Muscle of leg (tissue), 16 donors: ENCODE data around the gene ZNF397. TPM values are rescaled to one million over a fixed set of nuclear protein-coding genes. Genes with fewer than 3 reads are reported as not detected.
A peak's percentile ranks its signal among the peaks of the same experiment; 100 is the strongest.

Experiments
- DNase-seq: peaks from one replicate; pipeline ENCODE4 v3.0.0; 2013
- H3K27ac ChIP-seq: one replicate; pipeline ENCODE4 v1.5.1; 2013; ENCODE audit warnings: mild to moderate bottlenecking, low read length, control low read depth
- H3K27me3 ChIP-seq: one replicate; pipeline ENCODE4 v1.6.1; 2013; ENCODE audit warnings: low read length; ENCODE audit not compliant: control insufficient read depth, insufficient read depth
- H3K36me3 ChIP-seq: one replicate; pipeline ENCODE4 v1.6.1; 2013; ENCODE audit warnings: low read length; ENCODE audit not compliant: control insufficient read depth, insufficient read depth
- H3K4me1 ChIP-seq: one replicate; pipeline ENCODE4 v1.6.1; 2013; ENCODE audit warnings: low read length; ENCODE audit not compliant: control insufficient read depth, insufficient read depth
- H3K4me3 ChIP-seq: one replicate; pipeline ENCODE4 v1.5.1; 2013; ENCODE audit warnings: low read length, control low read depth
- H3K9me3 ChIP-seq: replicated peaks from 2 replicates; pipeline ENCODE4 v1.6.1; 2013; ENCODE audit warnings: low read depth, low read length; ENCODE audit not compliant: control insufficient read depth
- WGBS: methylation state at CpG from one replicate; pipeline ENCODE4 v1.1.5; 2013; ENCODE audit warnings: missing lambda C conversion rate; ENCODE audit not compliant: insufficient coverage; 5-methylcytosine and 5-hydroxymethylcytosine counted together
- long read RNA-seq, 11 donors: transcript quantifications; one replicate each; lab custom pipeline, GENCODE V29; 2026
- polyA plus RNA-seq, 8 donors: library from polyadenylated mRNA; unstranded; fragments of 120-200 nt; gene quantifications; one replicate each; pipeline versions ENCODE4 v1.2.1 to v1.2.3, GENCODE V29; 2013; ENCODE audit warnings: inconsistent platforms in 1 of 8, low replicate concordance in 1 of 8; ENCODE audit not compliant: insufficient read length in 8 of 8, insufficient read depth in 1 of 8
- total RNA-seq: library from RNA; stranded (reverse); fragments of 120-200 nt; gene quantifications from one replicate; pipeline ENCODE4 v1.2.4, GENCODE V29; 2013

ZNF397 gene
- 23.2 TPM for total RNA-seq
- 10 to 100 TPM; 21.9 to 39.3 (median 25.9) TPM for polyA plus RNA-seq
- long read RNA-seq, donor 1, full-length matches to known transcripts = 3 of 3 reads
- long read RNA-seq, donor 1, partial matches to known transcripts = 0 of 3 reads
- long read RNA-seq, donor 1, other reads (novel, unspliced or antisense) = 0 of 3 reads
- long read RNA-seq, donor 2 = 0 reads
- long read RNA-seq, donor 3, full-length matches to known transcripts = 4 of 4 reads
- long read RNA-seq, donor 3, partial matches to known transcripts = 0 of 4 reads
- long read RNA-seq, donor 3, other reads (novel, unspliced or antisense) = 0 of 4 reads
- long read RNA-seq, donor 4, full-length matches to known transcripts = 2 of 2 reads
- long read RNA-seq, donor 4, partial matches to known transcripts = 0 of 2 reads
- long read RNA-seq, donor 4, other reads (novel, unspliced or antisense) = 0 of 2 reads
- long read RNA-seq, donor 5, full-length matches to known transcripts = 5 of 15 reads
- long read RNA-seq, donor 5, partial matches to known transcripts = 10 of 15 reads
- long read RNA-seq, donor 5, other reads (novel, unspliced or antisense) = 0 of 15 reads
- long read RNA-seq, donor 6, full-length matches to known transcripts = 8 of 30 reads
- long read RNA-seq, donor 6, partial matches to known transcripts = 22 of 30 reads
- long read RNA-seq, donor 6, other reads (novel, unspliced or antisense) = 0 of 30 reads
- long read RNA-seq, donor 7, partial matches to known transcripts = 0 of 5 reads
- long read RNA-seq, donor 7, other reads (novel, unspliced or antisense) = 0 of 5 reads
- long read RNA-seq, donor 8, full-length matches to known transcripts = 3 of 3 reads
- long read RNA-seq, donor 8, partial matches to known transcripts = 0 of 3 reads
- long read RNA-seq, donor 8, other reads (novel, unspliced or antisense) = 0 of 3 reads
- long read RNA-seq, donor 9 = 0 reads
- long read RNA-seq, donor 10, partial matches to known transcripts = 0 of 3 reads
- long read RNA-seq, donor 10, other reads (novel, unspliced or antisense) = 0 of 3 reads
- long read RNA-seq, donor 11, full-length matches to known transcripts = 3 of 3 reads
- long read RNA-seq, donor 11, partial matches to known transcripts = 0 of 3 reads
- long read RNA-seq, donor 11, other reads (novel, unspliced or antisense) = 0 of 3 reads

- H3K4me3 ChIP-seq = peak within 1 kb of the TSS; percentile 92
- peaks cover 26% of the 10 kb centered on the region for H3K36me3 ChIP-seq
- peak within 1 kb of the TSS; percentile 98 for H3K27ac ChIP-seq
- peaks cover 5% of the 10 kb centered on the region for H3K4me1 ChIP-seq
- no peaks in the 10 kb centered on the region for H3K27me3 ChIP-seq
- WGBS = 1% methylated on average over 56 of the region's 60 CpGs
- peak; percentile 99 for DNase-seq
- H3K9me3 ChIP-seq = no peaks in the 10 kb centered on the region
Observed at GRCh38 chr18:35240664-35241447, at the start of gene ZNF397. TSS of gene ZNF397 (plus strand) at chr18:35241034. CDS start at chr18:35242471, 1,437 bp downstream.

GRCh38 chr18:35191698-35192025 lies 49.2 kb upstream of the ZNF397 start:
- Histone ChIP-seq H3K27me3 (no peaks in the 10 kb centered on the region), H3K4me3 (no peak overlapping the region), H3K27ac (no peak overlapping the region), H3K4me1 (peaks cover 2% of the 10 kb centered on the region), H3K36me3 (no peaks in the 10 kb centered on the region), H3K9me3 (no peaks in the 10 kb centered on the region)
- WGBS = 71% methylated on average over 4 of the region's 5 CpGs
- DNase-seq = no peak

GRCh38 chr18:35192415-35192814 lies 48.4 kb upstream of the ZNF397 start:
- H3K9me3 ChIP-seq = no peaks in the 10 kb centered on the region
- no peaks in the 10 kb centered on the region for H3K27me3 ChIP-seq
- 72% methylated on average over 2 of the region's 4 CpGs for WGBS
- peaks cover 2% of the 10 kb centered on the region for H3K4me1 ChIP-seq
- no peak overlapping the region for H3K4me3 ChIP-seq
- no peak overlapping the region for H3K27ac ChIP-seq
- H3K36me3 ChIP-seq = no peaks in the 10 kb centered on the region
- no peak for DNase-seq

- Histone ChIP-seq H3K9me3 (no peaks in the 10 kb centered on the region), H3K4me1 (peaks cover 2% of the 10 kb centered on the region), H3K4me3 (no peak overlapping the region), H3K27ac (no peak overlapping the region), H3K36me3 (no peaks in the 10 kb centered on the region), H3K27me3 (no peaks in the 10 kb centered on the region)
- 60% methylated on average over 1 of the region's 1 CpG for WGBS
- no peak for DNase-seq
Observed at GRCh38 chr18:35193316-35193715, 47.5 kb upstream of the ZNF397 start.

GRCh38 chr18:35197296-35197695 lies 43.5 kb upstream of the ZNF397 start:
- Histone ChIP-seq H3K27ac (no peak overlapping the region), H3K36me3 (no peaks in the 10 kb centered on the region), H3K4me3 (no peak overlapping the region), H3K4me1 (peaks cover 4% of the 10 kb centered on the region), H3K27me3 (no peaks in the 10 kb centered on the region), H3K9me3 (no peaks in the 10 kb centered on the region)
- 80% methylated on average over 1 of the region's 2 CpGs for WGBS
- DNase-seq = peak; percentile 31

- Histone ChIP-seq H3K4me1 (peaks cover 6% of the 10 kb centered on the region), H3K27me3 (no peaks in the 10 kb centered on the region), H3K27ac (peak overlapping the region; percentile 16), H3K36me3 (no peaks in the 10 kb centered on the region), H3K9me3 (no peaks in the 10 kb centered on the region), H3K4me3 (no peak overlapping the region)
- WGBS = 33% methylated on average over 4 of the region's 5 CpGs
- DNase-seq = peak; percentile 83
Observed at GRCh38 chr18:35201256-35201931, 39.4 kb upstream of the ZNF397 start.

- H3K4me3 ChIP-seq = no peak overlapping the region
- H3K27me3 ChIP-seq = no peaks in the 10 kb centered on the region
- no peaks in the 10 kb centered on the region for H3K36me3 ChIP-seq
- DNase-seq = peak; percentile 95
- no peaks in the 10 kb centered on the region for H3K9me3 ChIP-seq
- no CpG with 5 or more reads among the region's 3 CpGs for WGBS
- H3K27ac ChIP-seq = peak overlapping the region; percentile 38
- H3K4me1 ChIP-seq = peaks cover 6% of the 10 kb centered on the region
Observed at GRCh38 chr18:35203067-35203466, 37.8 kb upstream of the ZNF397 start.

- H3K4me3 ChIP-seq = no peak overlapping the region
- H3K36me3 ChIP-seq = no peaks in the 10 kb centered on the region
- H3K27ac ChIP-seq = no peak overlapping the region
- H3K9me3 ChIP-seq = no peaks in the 10 kb centered on the region
- H3K27me3 ChIP-seq = no peaks in the 10 kb centered on the region
- WGBS = no CpG with 5 or more reads among the region's 2 CpGs
- no peak for DNase-seq
- peaks cover 6% of the 10 kb centered on the region for H3K4me1 ChIP-seq
Observed at GRCh38 chr18:35205199-35205712, 35.6 kb upstream of the ZNF397 start.
